ELR (cell line): ENCODE results near the gene PHACTR3.

Experiments used
- DNase-seq: peaks from one replicate; pipeline ENCODE4 v3.0.0-alpha.2; 2015; ENCODE audit warnings: low read depth

PHACTR3 gene

DNA sequence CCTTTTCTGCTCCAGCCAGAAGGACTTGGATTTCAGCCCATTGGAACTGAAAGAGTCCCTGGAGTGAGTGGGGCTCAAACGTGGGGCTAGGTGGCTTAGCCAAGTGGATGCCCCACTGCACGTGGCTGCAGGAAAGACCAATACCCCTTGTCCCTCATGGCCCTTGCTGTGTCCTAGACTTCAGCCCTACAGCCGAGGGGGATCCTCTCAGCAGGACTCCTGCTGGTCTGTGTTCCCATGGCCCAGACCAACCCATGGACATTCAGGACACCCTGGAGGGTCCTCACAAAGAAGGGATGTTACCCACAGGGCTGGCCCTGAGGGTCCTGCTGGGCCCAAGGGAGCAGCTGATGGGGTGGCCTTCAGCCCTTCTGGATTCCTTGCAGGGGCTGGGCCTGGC lies 30.0 kb upstream of the PHACTR3 start:
- no peak for DNase-seq

GRCh38 chr20:59575216-59575615 lies 29.1 kb upstream of the PHACTR3 start:
- DNase-seq, result no peak

DNA sequence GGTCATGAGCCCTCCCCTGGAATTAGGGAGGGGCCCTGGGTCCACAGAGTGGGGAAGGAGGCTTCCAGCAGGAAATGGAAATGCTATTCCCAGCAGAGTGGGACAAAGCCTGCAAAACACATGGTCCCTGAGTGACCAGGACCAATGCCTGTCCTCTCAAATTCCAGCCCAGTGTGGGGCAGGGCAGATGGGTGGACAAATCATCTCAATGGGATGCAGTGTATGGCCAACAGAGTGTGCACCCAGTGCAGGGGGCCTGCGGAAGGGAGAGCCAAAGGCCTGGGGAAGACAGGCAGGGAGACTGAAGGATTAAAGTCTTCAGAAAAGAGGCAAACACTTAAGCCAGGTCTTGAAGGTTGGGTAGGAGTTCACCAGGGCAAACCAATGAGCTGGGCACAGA lies 28.7 kb upstream of the PHACTR3 start:
- no peak for DNase-seq

- no peak for DNase-seq
Measured at GRCh38 chr20:59576216-59576953, 28.0 kb upstream of the PHACTR3 start.

GRCh38 chr20:59577037-59577808 lies 27.1 kb upstream of the PHACTR3 start:
- no peak for DNase-seq

DNA sequence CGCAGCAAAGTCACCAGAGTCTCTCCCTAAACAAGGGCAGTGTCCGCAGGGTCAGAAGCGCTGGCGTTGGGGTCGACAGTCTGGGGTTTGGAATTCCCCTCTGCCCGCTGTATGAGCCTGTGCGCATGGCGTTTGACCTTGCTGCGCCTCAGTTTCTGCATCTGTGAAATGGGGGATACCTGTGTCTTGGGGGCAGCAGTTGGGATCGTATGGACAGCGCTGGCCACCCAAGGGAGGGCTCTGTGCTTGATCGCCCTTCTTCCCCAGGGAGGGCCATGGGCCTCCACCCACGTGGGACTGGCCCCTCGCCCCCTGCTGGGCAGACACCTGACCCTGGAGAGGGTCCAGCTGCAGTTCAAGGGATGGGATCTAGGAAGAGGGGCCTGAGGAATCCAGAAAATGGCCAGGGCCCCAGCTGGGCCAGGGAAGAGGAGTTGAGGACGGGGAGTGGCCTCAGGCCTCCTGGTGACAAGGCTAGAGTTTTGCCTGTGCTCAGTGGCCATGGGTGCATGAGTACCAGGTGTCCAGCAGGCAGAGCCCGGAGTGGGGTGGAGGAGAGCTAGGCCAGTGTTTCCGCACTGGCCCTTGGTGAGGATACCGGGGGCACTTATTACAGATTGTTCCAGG lies 26.4 kb upstream of the PHACTR3 start:
- no peak for DNase-seq

GRCh38 chr20:59578436-59579403 lies 25.6 kb upstream of the PHACTR3 start:
- DNase-seq, result no peak

- no peak for DNase-seq
Measured at GRCh38 chr20:59579404-59580145, 24.8 kb upstream of the PHACTR3 start.

DNA sequence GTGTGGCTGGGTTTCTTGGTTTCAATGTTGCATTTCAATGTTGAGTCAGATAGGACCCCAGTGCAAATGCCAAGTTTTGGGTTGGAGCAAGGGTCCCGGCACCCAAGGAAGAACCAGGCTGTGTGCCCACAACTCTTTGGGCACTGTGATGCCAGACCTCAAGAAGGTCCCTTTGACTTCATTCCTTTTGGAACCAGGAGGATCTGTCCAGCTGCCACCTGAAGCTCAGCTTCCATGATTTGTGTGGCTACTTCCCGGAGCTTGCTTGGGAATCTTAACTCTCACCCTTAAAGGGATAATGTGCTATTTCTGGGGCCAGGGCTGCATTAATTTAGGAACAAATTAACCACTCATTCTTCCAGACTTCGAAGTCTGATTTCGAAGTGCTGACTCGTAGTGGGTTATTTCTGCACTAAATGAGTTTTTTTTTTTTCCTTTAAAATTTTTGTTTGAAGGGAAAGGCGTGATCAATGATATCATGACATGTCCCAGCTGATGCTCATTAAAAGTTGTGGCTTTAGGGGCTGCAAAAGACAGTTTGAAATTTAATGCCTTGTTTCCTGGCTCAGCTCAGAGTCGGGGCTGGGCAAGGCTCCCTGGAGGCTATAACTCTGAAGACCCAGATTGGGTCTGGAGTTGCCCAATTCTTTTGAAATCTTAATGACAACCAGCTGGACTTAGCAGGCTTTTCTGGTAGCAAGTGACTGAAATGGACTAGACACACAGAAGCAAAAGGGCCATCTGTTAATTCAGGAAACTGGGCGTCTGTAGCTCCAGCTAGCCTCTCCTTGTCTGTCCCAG lies 24.0 kb upstream of the PHACTR3 start:
- no peak for DNase-seq

DNA sequence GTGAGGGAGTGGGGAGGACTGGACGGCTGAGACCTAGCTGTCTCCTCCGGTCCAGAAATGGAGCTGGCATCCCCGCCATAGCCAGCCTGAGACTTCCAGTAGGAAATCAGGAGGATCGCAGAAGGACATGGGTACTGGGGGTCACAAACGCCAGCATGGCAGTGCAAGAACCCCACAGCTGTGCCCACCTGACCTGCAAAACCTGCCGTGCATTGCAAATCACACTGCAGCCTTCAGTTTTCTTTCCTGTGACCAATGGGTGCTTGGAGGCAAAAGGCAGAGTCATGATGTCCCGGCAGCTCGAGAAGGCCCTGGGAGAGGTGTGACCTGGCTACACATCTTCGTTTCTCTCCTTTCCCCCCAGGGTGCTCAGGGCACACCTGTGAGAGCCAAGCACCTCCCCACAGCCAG lies 23.3 kb upstream of the PHACTR3 start:
- no peak for DNase-seq

GRCh38 chr20:59581993-59582679 lies 22.2 kb upstream of the PHACTR3 start:
- no peak for DNase-seq

- no peak for DNase-seq
Measured at GRCh38 chr20:59583428-59584277, 20.7 kb upstream of the PHACTR3 start.

GRCh38 chr20:59584278-59584925 lies 19.9 kb upstream of the PHACTR3 start:
- no peak for DNase-seq

DNA sequence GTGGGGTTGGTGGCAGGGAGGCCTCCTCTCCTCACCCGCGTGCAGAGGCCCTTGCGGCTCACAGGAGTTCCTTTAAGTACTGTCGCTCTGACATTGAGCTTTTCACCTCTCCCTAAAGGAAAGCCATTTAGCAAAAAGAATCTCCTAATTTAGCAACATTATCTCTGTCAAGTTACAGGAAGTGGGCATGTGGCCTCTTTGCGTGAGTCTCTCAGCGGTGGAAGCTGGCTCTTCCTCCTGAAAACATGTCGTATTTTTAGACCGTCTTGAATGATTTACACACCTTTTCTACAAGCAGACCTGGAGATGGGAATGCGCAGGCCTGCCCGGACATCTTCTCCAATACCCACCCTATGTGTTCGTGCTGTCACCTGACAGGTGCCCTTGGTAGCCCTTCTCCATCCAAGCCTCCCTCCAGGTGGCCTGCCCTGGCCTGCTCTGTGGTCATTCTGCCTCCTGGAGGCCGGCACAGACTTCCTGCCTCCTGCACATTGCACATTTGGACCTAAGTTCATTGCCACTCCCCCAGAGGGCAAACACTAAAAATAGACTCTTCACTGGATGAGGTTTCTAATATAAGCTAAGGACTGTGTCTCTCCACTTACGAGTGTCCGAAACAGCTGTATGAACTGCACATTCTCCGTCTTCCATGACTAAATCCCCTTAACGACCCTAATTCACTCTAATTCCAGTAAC lies 18.5 kb upstream of the PHACTR3 start:
- DNase-seq, result no peak

- no peak for DNase-seq
Measured at GRCh38 chr20:59586613-59587012, 17.7 kb upstream of the PHACTR3 start.

DNA sequence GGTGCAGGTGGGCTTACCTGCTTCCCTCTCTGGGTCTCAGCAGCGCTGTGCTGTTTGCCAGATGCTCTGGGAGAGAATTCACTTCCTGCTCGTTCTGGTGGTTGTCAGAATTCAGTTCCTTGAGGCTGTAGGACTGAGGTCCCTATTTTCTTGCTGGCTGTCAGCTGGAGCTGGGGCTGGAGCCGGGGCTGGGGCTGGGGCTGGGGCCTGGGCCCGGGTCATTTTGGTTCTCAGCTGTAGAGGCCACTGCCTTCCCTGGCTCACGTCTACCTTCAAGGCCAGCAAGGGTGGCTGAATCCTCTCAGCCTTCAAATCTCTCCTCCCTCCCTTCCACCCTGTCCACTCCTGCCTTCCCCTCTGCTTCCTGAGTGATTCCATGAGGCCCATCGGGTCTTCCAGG lies 16.8 kb upstream of the PHACTR3 start:
- DNase-seq, result no peak

DNA sequence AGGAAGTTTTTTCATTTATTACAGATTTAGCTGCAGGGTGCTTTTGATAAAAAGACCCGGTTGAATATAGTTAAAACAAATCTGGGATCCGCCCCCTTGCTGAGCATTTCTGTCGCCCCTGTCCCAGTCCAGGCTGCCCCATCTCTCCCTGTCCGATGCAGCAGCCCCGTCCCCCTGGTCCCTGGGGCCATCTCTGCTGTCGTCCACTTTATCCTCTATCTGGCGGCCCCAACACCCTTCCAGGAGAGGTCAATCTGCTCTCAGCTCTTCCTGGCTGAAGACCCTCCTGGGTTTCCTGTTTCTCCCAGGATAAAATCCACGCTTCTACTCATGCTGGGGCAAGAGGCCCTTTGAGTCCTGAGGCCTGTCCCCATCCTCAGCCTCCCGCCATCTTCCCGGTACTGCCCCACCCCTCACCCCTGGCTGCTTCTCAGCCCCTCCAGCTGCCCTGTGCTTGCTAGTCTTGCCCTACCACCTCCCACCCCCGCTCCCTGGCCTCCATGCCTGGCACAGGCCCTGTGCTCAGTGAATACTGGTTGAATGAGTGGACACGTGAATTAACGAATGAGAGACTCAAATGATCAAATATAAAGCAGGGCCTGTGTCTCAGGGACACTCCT lies 16.0 kb upstream of the PHACTR3 start:
- DNase-seq, result no peak
